GM19240 (cell line): Measurements from ENCODE around the gene CNTNAP2.

Source experiments
- DNase-seq: peaks from one replicate; pipeline ENCODE4 v3.0.0; 2011; ENCODE audit warnings: low spot score; ENCODE audit not compliant: insufficient read length

The CNTNAP2 gene

GRCh38 chr7:148174376-148174775, 2057.8 kb downstream of the CNTNAP2 start:
- DNase-seq: no peak

- no peak for DNase-seq
These were observed 2058.9 kb downstream of the CNTNAP2 start for GRCh38 chr7:148175512-148175911.

GRCh38 chr7:148177972-148178371, 2061.4 kb downstream of the CNTNAP2 start:
- no peak for DNase-seq

GRCh38 chr7:148180075-148180474, 2063.5 kb downstream of the CNTNAP2 start:
- no peak for DNase-seq

- no peak for DNase-seq
These were observed 2065.7 kb downstream of the CNTNAP2 start for GRCh38 chr7:148182264-148182663.

GRCh38 chr7:148185041-148185440, 2068.4 kb downstream of the CNTNAP2 start:
- no peak for DNase-seq

GRCh38 chr7:148187471-148187870, 2070.9 kb downstream of the CNTNAP2 start:
- no peak for DNase-seq

- no peak for DNase-seq
These were observed 2074.9 kb downstream of the CNTNAP2 start for GRCh38 chr7:148191391-148192065.

GRCh38 chr7:148192491-148192890, 2075.9 kb downstream of the CNTNAP2 start:
- no peak for DNase-seq

GRCh38 chr7:148201992-148202391, 2085.4 kb downstream of the CNTNAP2 start:
- no peak for DNase-seq

GRCh38 chr7:148204639-148205304, 2088.2 kb downstream of the CNTNAP2 start:
- DNase-seq: no peak

- DNase-seq: no peak
These were observed 2093.1 kb downstream of the CNTNAP2 start for GRCh38 chr7:148209643-148210190.

- DNase-seq: no peak
These were observed 2094.3 kb downstream of the CNTNAP2 start for GRCh38 chr7:148210804-148211325.

GRCh38 chr7:148211740-148212151, 2095.1 kb downstream of the CNTNAP2 start:
- DNase-seq: no peak

GRCh38 chr7:148212731-148213130, 2096.1 kb downstream of the CNTNAP2 start:
- no peak for DNase-seq

- no peak for DNase-seq
These were observed 2097.5 kb downstream of the CNTNAP2 start for GRCh38 chr7:148214101-148214500.

GRCh38 chr7:148218603-148219002, 2102.0 kb downstream of the CNTNAP2 start:
- DNase-seq: no peak

- DNase-seq: no peak
These were observed 2106.1 kb downstream of the CNTNAP2 start for GRCh38 chr7:148222721-148223120.

- DNase-seq: no peak
These were observed 2106.6 kb downstream of the CNTNAP2 start for GRCh38 chr7:148223160-148223559.

- DNase-seq: no peak
These were observed 2107.1 kb downstream of the CNTNAP2 start for GRCh38 chr7:148223738-148224137.

- no peak for DNase-seq
These were observed 2113.7 kb downstream of the CNTNAP2 start for GRCh38 chr7:148230296-148230695.

GRCh38 chr7:148230883-148231282, 2114.3 kb downstream of the CNTNAP2 start:
- no peak for DNase-seq

GRCh38 chr7:148232784-148233183, 2116.2 kb downstream of the CNTNAP2 start:
- no peak for DNase-seq
